Stomach (tissue), 4 donors: ENCODE results near the gene IFNLR1.

Source experiments
- CTCF ChIP-seq, 7 experiments: fragments of 450-650 bp in 4 of 7; fragments of 200-600 bp in 3 of 7; sonication (generic) in 3 of 7; IDR thresholded peaks; one replicate each; pipeline ENCODE4 v1.5.1; 2016 to 2019; ENCODE audit warnings: antibody characterized with exemption in 7 of 7, control low read depth in 2 of 7, mild to moderate bottlenecking in 1 of 7
- POLR2A ChIP-seq, 4 donors: fragments of 450-650 bp; IDR thresholded peaks; one replicate each; pipeline ENCODE4 v1.6.1; 2016; ENCODE audit warnings: antibody characterized with exemption in 4 of 4, control low read depth in 2 of 4, mild to moderate bottlenecking in 1 of 4, moderate library complexity in 1 of 4

- TF ChIP-seq CTCF (IDR thresholded peaks at IDR 0.05) = no peak
- TF ChIP-seq POLR2A (IDR thresholded peaks at IDR 0.05) = no peak
Observed at GRCh38 chr1:24180676-24181075, 6.4 kb downstream of the IFNLR1 start.
